ENCODE results near the gene SLC46A3.

DNA sequence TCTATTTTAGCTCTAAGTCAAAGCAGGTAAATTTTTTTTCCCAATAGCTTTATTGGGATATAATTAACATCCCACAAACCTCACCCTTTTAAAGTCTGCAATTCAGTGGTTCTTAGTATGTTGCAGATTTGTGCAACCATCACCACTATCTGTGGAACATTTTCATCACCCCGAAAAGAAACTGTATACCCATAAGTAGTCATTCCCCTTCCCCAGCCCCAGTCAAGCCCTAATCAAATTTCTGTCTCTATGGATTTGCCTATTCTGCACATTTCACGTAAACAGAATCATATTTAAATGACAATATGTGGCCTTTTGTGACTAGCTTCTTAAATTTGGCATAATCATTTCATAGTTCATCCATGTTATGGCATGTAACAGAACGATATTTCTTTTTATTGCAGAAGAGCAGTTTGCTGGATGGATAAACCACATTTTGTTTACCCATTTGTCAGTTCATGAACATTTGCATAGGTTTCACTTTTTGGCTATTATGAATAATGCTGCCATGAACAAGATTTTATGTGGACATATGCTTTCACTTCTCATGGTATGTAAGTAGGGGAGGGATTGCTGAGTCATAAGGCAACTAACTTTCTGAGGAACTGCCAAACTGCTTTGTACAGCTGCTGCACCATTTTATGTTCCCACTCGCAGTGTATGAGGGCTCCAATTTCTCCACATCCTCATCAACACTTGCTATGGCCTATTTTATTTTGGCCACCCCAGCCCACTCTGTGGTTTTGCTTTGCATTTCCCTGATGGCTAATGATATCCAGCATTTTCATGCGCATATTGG is 10.9 kb downstream of the SLC46A3 start:
- TF ChIP-seq, protein P1, sequence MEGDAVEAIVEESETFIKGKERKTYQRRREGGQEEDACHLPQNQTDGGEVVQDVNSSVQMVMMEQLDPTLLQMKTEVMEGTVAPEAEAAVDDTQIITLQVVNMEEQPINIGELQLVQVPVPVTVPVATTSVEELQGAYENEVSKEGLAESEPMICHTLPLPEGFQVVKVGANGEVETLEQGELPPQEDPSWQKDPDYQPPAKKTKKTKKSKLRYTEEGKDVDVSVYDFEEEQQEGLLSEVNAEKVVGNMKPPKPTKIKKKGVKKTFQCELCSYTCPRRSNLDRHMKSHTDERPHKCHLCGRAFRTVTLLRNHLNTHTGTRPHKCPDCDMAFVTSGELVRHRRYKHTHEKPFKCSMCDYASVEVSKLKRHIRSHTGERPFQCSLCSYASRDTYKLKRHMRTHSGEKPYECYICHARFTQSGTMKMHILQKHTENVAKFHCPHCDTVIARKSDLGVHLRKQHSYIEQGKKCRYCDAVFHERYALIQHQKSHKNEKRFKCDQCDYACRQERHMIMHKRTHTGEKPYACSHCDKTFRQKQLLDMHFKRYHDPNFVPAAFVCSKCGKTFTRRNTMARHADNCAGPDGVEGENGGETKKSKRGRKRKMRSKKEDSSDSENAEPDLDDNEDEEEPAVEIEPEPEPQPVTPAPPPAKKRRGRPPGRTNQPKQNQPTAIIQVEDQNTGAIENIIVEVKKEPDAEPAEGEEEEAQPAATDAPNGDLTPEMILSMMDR (IDR thresholded peaks at IDR 0.05): no peak
- no peak for TF ChIP-seq EZH2 (IDR thresholded peaks at IDR 0.05; ENCODE audit: borderline replicate concordance, insufficient read depth, low read depth, low read length, poor library complexity, severe bottlenecking)
